GM23248 (cell line): Measurements from ENCODE around the gene BCR. TPM values are rescaled to one million over a fixed set of nuclear protein-coding genes. Genes with fewer than 3 reads are reported as not detected.

Experiments used
- DNase-seq: peaks from one replicate; pipeline ENCODE4 v3.0.0-alpha.2; 2015
- H2AFZ ChIP-seq: fragments of 200-600 bp; sonication (generic); 2 replicates; pipeline ENCODE4 v1.6.1; 2016; ENCODE audit warnings: antibody characterized with exemption
- H3F3A ChIP-seq: fragments of 200-600 bp; sonication (generic); 2 replicates; pipeline ENCODE4 v1.6.1; 2016; ENCODE audit warnings: mild to moderate bottlenecking, antibody characterized with exemption, mixed run types; ENCODE audit not compliant: insufficient read depth
- H3K27ac ChIP-seq: fragments of 200-600 bp; sonication (generic); 2 replicates; pipeline ENCODE4 v1.5.1; 2016; ENCODE audit warnings: mild to moderate bottlenecking
- H3K27me3 ChIP-seq: fragments of 200-600 bp; sonication (generic); replicated peaks from 2 replicates; pipeline ENCODE4 v1.6.1; 2016; ENCODE audit warnings: mild to moderate bottlenecking; ENCODE audit not compliant: insufficient read depth
- H3K36me3 ChIP-seq: fragments of 200-600 bp; sonication (generic); 2 replicates; pipeline ENCODE4 v1.6.1; 2016; ENCODE audit warnings: low read depth, mild to moderate bottlenecking
- H3K4me1 ChIP-seq: fragments of 200-600 bp; sonication (generic); 2 replicates; pipeline ENCODE4 v1.6.1; 2016; ENCODE audit warnings: mild to moderate bottlenecking; ENCODE audit not compliant: insufficient read depth
- H3K4me2 ChIP-seq: fragments of 200-600 bp; sonication (generic); one replicate; pipeline ENCODE4 v1.6.1; 2016; ENCODE audit warnings: mild to moderate bottlenecking; ENCODE audit not compliant: unreplicated experiment
- H3K4me3 ChIP-seq: fragments of 200-600 bp; sonication (generic); 2 replicates; pipeline ENCODE4 v1.5.1; 2016; ENCODE audit warnings: mild to moderate bottlenecking
- H3K79me2 ChIP-seq: fragments of 200-600 bp; sonication (generic); 2 replicates; pipeline ENCODE4 v1.6.1; 2016; ENCODE audit warnings: mild to moderate bottlenecking; ENCODE audit not compliant: insufficient read depth
- H3K9ac ChIP-seq: fragments of 200-600 bp; sonication (generic); 2 replicates; pipeline ENCODE4 v1.6.1; 2016; ENCODE audit warnings: mild to moderate bottlenecking
- H3K9me2 ChIP-seq: fragments of 200-600 bp; sonication (generic); 2 replicates; pipeline ENCODE4 v1.6.1; 2016; ENCODE audit warnings: mixed run types, mild to moderate bottlenecking, moderate library complexity; ENCODE audit not compliant: insufficient read depth
- H3K9me3 ChIP-seq: fragments of 200-600 bp; sonication (generic); one replicate; pipeline ENCODE4 v1.6.1; 2017; ENCODE audit warnings: low read depth
- H4K20me1 ChIP-seq: fragments of 200-600 bp; sonication (generic); 2 replicates; pipeline ENCODE4 v1.6.0; 2016; ENCODE audit not compliant: insufficient read depth
- EZH2 ChIP-seq: fragments of 200-600 bp; sonication (generic); IDR thresholded peaks from 2 replicates; pipeline ENCODE4 v1.6.1; 2018; ENCODE audit warnings: antibody characterized with exemption, mild to moderate bottlenecking; ENCODE audit not compliant: insufficient read depth, poor library complexity, severe bottlenecking
- EZH2phosphoT487 ChIP-seq: fragments of 200-600 bp; sonication (generic); IDR thresholded peaks from 2 replicates; pipeline ENCODE4 v1.6.1; 2018; ENCODE audit warnings: antibody characterized with exemption, moderate library complexity, mild to moderate bottlenecking, low read depth; ENCODE audit not compliant: insufficient read depth
- WGBS, 2 experiments: methylation state at CpG; one replicate each; pipeline ENCODE4 v1.1.6; 2015 to 2017; ENCODE audit warnings: low lambda C conversion rate in 2 of 2, low coverage in 1 of 2; ENCODE audit errors: missing lambda C conversion rate in 2 of 2; 5-methylcytosine and 5-hydroxymethylcytosine counted together
- in situ Hi-C: fragments of 300-500 bp; cut with MboI; formaldehyde crosslinking; loops from 2 replicates; pipeline ENCODE4 v1.15.0; 2020
- polyA plus RNA-seq: library from polyadenylated mRNA; unstranded; fragments of >200 nt; fragmentation: Nextera tagmentation; extraction: Ambion mirVana; gene quantifications from 2 replicates; pipeline ENCODE4 v1.2.1, GENCODE V29; 2016
- total RNA-seq: library from RNA; depleted of rRNA; stranded (reverse); fragments of >200 nt; shearing (Covaris generic); gene quantifications from 2 replicates; pipeline ENCODE4 v1.2.3, GENCODE V29; 2014

BCR gene
- total and polyA plus RNA-seq, 2 experiments from 2014 or later: 4.7 to 30.0 TPM

- WGBS, 2 experiments: 23 to 26% methylated on average over 7 of the region's 7 CpGs
- no peaks in the 10 kb centered on the region for H4K20me1 ChIP-seq
These were observed 23.3 kb downstream of the BCR start for GRCh38 chr22:23203452-23204124.

GRCh38 chr22:23204125-23204488, 23.8 kb downstream of the BCR start:
- Histone ChIP-seq H3K36me3 (no peaks in the 10 kb centered on the region), H3K27me3 (no peaks in the 10 kb centered on the region), H3K79me2 (peaks cover 94% of the 10 kb centered on the region), H3K4me1 (peaks cover 24% of the 10 kb centered on the region), H3K9me3 (no peaks in the 10 kb centered on the region), H3K4me3 (no peak overlapping the region), H3F3A (peaks cover 14% of the 10 kb centered on the region), H2AFZ (0 out of 2 replicates have a peak overlapping the region, but pooled peaks have one; percentile 4), H3K27ac (peak overlapping the region; percentile 53), H3K9me2 (no peaks in the 10 kb centered on the region), H3K4me2 (no peak overlapping the region), H4K20me1 (no peaks in the 10 kb centered on the region), H3K9ac (0 out of 2 replicates have a peak overlapping the region, but pooled peaks have one; percentile 21)
- in situ Hi-C loops: no loop called here
- 19 to 22% methylated on average over 11 of the region's 11 CpGs for WGBS, 2 experiments
- DNase-seq: peak; percentile 80
- TF ChIP-seq EZH2phosphoT487: no peak
- TF ChIP-seq EZH2: no peak

More at GRCh38 chr22:23203452-23204124, 23.3 kb downstream of the BCR start:
- Histone ChIP-seq H3K9me3 (no peaks in the 10 kb centered on the region), H3K9me2 (no peaks in the 10 kb centered on the region), H3K4me2 (no peak overlapping the region), H3K27me3 (no peaks in the 10 kb centered on the region), H3K79me2 (peaks cover 94% of the 10 kb centered on the region), H3K9ac (0 out of 2 replicates have a peak overlapping the region, but pooled peaks have one; percentile 21), H3K4me1 (peaks cover 24% of the 10 kb centered on the region), H3K27ac (peak overlapping the region; percentile 53), H2AFZ (no peak overlapping the region), H3K4me3 (no peak overlapping the region), H3F3A (peaks cover 14% of the 10 kb centered on the region), H3K36me3 (no peaks in the 10 kb centered on the region)
- no peak for DNase-seq
- no peak for TF ChIP-seq EZH2phosphoT487
- in situ Hi-C loops: no loop called here

- Histone ChIP-seq H3K36me3 (no peaks in the 10 kb centered on the region), H3K9ac (0 out of 2 replicates have a peak overlapping the region, but pooled peaks have one; percentile 8), H3K27me3 (no peaks in the 10 kb centered on the region), H3K79me2 (peaks cover 94% of the 10 kb centered on the region), H2AFZ (0 out of 2 replicates have a peak overlapping the region, but pooled peaks have one; percentile 4), H3F3A (peaks cover 14% of the 10 kb centered on the region), H3K9me3 (no peaks in the 10 kb centered on the region), H4K20me1 (no peaks in the 10 kb centered on the region), H3K4me1 (peaks cover 24% of the 10 kb centered on the region), H3K27ac (peak overlapping the region; percentile 53), H3K4me3 (no peak overlapping the region), H3K4me2 (peak overlapping the region; percentile 43), H3K9me2 (no peaks in the 10 kb centered on the region)
- in situ Hi-C loops: no loop called here
- WGBS, 2 experiments: 31 to 32% methylated on average over 9 to 11 of the region's 11 CpGs
- no peak for TF ChIP-seq EZH2phosphoT487
- no peak for TF ChIP-seq EZH2
- peak; percentile 51 for DNase-seq
These were observed 24.3 kb downstream of the BCR start for GRCh38 chr22:23204541-23205157.

- Histone ChIP-seq H4K20me1 (no peaks in the 10 kb centered on the region; the same call in 1 of the 2 replicates), H2AFZ (no peak overlapping the region), H3K36me3 (no peaks in the 10 kb centered on the region), H3K27ac (no peak overlapping the region), H3K27me3 (no peaks in the 10 kb centered on the region), H3K79me2 (peaks cover 94% of the 10 kb centered on the region), H3K4me3 (no peak overlapping the region), H3K9me2 (no peaks in the 10 kb centered on the region), H3K4me1 (peaks cover 24% of the 10 kb centered on the region), H3K9me3 (no peaks in the 10 kb centered on the region), H3K4me2 (no peak overlapping the region), H3K9ac (0 out of 2 replicates have a peak overlapping the region, but pooled peaks have one; percentile 8), H3F3A (peaks cover 14% of the 10 kb centered on the region)
- in situ Hi-C loops: no loop called here
- WGBS, 2 experiments: 66 to 71% methylated on average over 9 of the region's 9 CpGs
- DNase-seq: no peak
- TF ChIP-seq EZH2phosphoT487 (no peak), EZH2 (no peak)
These were observed 25.2 kb downstream of the BCR start for GRCh38 chr22:23205339-23206049.
